Spinal cord (tissue), 10 donors: Measurements from ENCODE around the gene FAM118A. TPM values are rescaled to one million over a fixed set of nuclear protein-coding genes. Genes with fewer than 3 reads are reported as not detected.
"Not testable (repeated sequence)": the region's sequence is repeated elsewhere in the genome, so short reads cannot be mapped to it uniquely, and the experiment has no call there.

Experiments
- DNase-seq, 6 donors: peaks; one replicate each; pipeline versions ENCODE4 v3.0.0 to v3.0.0-alpha.2; 2013 to 2015; ENCODE audit warnings: low spot score in 6 of 6, low read depth in 4 of 6
- H3K27ac ChIP-seq: one replicate; pipeline ENCODE4 v1.5.1; 2013; ENCODE audit warnings: low read depth, low read length, control low read depth
- H3K27me3 ChIP-seq: one replicate; pipeline ENCODE4 v1.6.1; 2013; ENCODE audit warnings: low read length; ENCODE audit not compliant: control insufficient read depth, insufficient read depth
- H3K36me3 ChIP-seq: one replicate; pipeline ENCODE4 v1.6.1; 2013; ENCODE audit warnings: low read length; ENCODE audit not compliant: control insufficient read depth, insufficient read depth
- H3K4me1 ChIP-seq: one replicate; pipeline ENCODE4 v1.6.1; 2013; ENCODE audit warnings: low read length; ENCODE audit not compliant: control insufficient read depth, insufficient read depth
- H3K4me3 ChIP-seq: one replicate; pipeline ENCODE4 v1.5.1; 2013; ENCODE audit warnings: low read depth, low read length, control low read depth
- H3K9me3 ChIP-seq: one replicate; pipeline ENCODE4 v1.6.1; 2013; ENCODE audit warnings: low read length; ENCODE audit not compliant: control insufficient read depth, insufficient read depth
- WGBS: methylation state at CpG from one replicate; pipeline ENCODE4 v1.1.5; 2013; ENCODE audit warnings: missing lambda C conversion rate; ENCODE audit not compliant: insufficient coverage; 5-methylcytosine and 5-hydroxymethylcytosine counted together
- polyA plus RNA-seq, 2 donors: library from polyadenylated mRNA; unstranded; fragments of 120-200 nt; gene quantifications; one replicate each; pipeline ENCODE4 v1.2.1, GENCODE V29; 2013; ENCODE audit not compliant: insufficient read length in 2 of 2
- total RNA-seq, 2 donors: library from RNA; depleted of rRNA in 1 of 2; stranded (reverse); fragments of 120-200 nt in 1 of 2; fragments of >200 nt in 1 of 2; gene quantifications; one replicate each; pipeline versions ENCODE4 v1.2.3 to v1.2.4, GENCODE V29; 2013 to 2014
- donor health status: healthy.

Gene FAM118A
- total and polyA plus RNA-seq, 4 donors, result 20.5 to 56.6 (median 35.4) TPM

DNA sequence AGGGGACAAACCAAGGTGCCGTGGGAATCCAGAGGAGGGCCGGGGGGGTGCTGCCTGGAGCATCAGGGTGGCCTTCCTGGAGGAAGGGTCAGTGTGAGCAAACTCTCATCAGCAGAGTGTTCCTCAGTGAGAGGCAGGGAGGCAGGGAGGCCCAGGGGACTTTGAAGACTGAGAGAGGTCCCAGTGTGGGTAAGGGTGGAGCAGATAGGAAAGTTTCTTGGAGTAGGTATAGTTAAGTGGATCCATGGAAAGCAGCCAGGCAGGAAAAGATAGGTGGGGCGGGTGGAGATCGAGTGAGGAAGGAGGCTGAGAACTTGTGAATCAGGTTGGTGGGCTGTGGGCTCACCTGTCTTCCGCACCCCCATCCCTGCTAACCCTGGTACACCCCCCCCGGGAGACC, 15.7 kb upstream of the FAM118A start:
- H3K27me3 ChIP-seq, result no peaks in the 10 kb centered on the region
- no peak overlapping the region for H3K27ac ChIP-seq
- no peaks in the 10 kb centered on the region for H3K36me3 ChIP-seq
- no peaks in the 10 kb centered on the region for H3K4me1 ChIP-seq
- WGBS, result 82% methylated on average over 6 of the region's 6 CpGs
- H3K4me3 ChIP-seq, result no peak overlapping the region
- H3K9me3 ChIP-seq, result no peaks in the 10 kb centered on the region
- DNase-seq, result no peak

GRCh38 chr22:45295004-45295403, 14.7 kb upstream of the FAM118A start:
- H3K4me3 ChIP-seq, H3K27me3 ChIP-seq, H3K27ac ChIP-seq, H3K36me3 ChIP-seq, H3K4me1 ChIP-seq, H3K9me3 ChIP-seq, DNase-seq: not testable (repeated sequence)
- WGBS, result 96% methylated on average over 6 of the region's 6 CpGs

- WGBS, result 84% methylated on average over 8 of the region's 9 CpGs
- Histone ChIP-seq H3K4me1 (no peaks in the 10 kb centered on the region), H3K27me3 (no peaks in the 10 kb centered on the region), H3K27ac (no peak overlapping the region), H3K4me3 (no peak overlapping the region), H3K36me3 (no peaks in the 10 kb centered on the region), H3K9me3 (no peaks in the 10 kb centered on the region)
- DNase-seq, result no peak
These were observed 14.2 kb upstream of the FAM118A start for GRCh38 chr22:45295492-45295891.

- WGBS, result 79% methylated on average over 5 of the region's 13 CpGs
- H3K4me3 ChIP-seq, result no peak overlapping the region
- no peaks in the 10 kb centered on the region for H3K27me3 ChIP-seq
- no peaks in the 10 kb centered on the region for H3K4me1 ChIP-seq
- no peaks in the 10 kb centered on the region for H3K9me3 ChIP-seq
- H3K27ac ChIP-seq, result no peak overlapping the region
- H3K36me3 ChIP-seq, result no peaks in the 10 kb centered on the region
- DNase-seq, result no peak
These were observed 13.0 kb upstream of the FAM118A start for GRCh38 chr22:45296628-45297297.

DNA sequence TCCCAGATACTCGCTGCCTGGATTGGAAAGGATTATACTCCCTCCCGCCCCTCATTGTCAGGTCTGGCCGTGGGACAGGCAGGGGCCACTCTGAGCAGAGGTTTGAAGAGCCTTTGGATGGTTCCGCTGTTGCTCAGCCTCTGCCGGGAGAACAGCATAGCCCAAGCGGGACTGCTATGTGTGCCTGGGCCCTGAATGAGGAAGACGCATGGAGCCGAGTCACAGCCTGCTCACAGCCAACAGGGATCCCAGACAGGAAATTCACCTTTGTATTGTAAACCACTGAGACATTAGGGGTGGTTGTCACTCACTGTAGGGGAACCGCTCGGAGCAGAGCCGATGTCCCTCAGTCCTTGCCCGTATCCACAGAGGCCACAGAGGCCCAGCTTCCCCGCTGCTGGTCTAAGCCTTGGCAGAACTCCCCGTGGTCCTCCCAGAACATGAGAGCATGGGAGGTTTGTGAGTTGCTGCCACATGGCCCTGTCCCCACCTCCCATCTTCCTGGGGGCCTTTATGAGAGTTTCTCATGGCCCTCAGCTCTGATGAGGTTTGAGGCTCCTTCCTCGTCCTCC, 10.7 kb upstream of the FAM118A start:
- WGBS, result 70% methylated on average over 14 of the region's 15 CpGs
- no peaks in the 10 kb centered on the region for H3K36me3 ChIP-seq
- H3K4me1 ChIP-seq, result no peaks in the 10 kb centered on the region
- H3K4me3 ChIP-seq, result no peak overlapping the region
- no peak overlapping the region for H3K27ac ChIP-seq
- H3K27me3 ChIP-seq, result no peaks in the 10 kb centered on the region
- H3K9me3 ChIP-seq, result no peaks in the 10 kb centered on the region
- DNase-seq, result no peak

- H3K27ac ChIP-seq, result no peak overlapping the region
- no peak overlapping the region for H3K4me3 ChIP-seq
- DNase-seq, result no peak
- H3K9me3 ChIP-seq, result no peaks in the 10 kb centered on the region
- H3K36me3 ChIP-seq, result no peaks in the 10 kb centered on the region
- H3K27me3 ChIP-seq, result no peaks in the 10 kb centered on the region
- 83% methylated on average over 1 of the region's 8 CpGs for WGBS
- no peaks in the 10 kb centered on the region for H3K4me1 ChIP-seq
These were observed 7.0 kb upstream of the FAM118A start for GRCh38 chr22:45302751-45303150.

DNA sequence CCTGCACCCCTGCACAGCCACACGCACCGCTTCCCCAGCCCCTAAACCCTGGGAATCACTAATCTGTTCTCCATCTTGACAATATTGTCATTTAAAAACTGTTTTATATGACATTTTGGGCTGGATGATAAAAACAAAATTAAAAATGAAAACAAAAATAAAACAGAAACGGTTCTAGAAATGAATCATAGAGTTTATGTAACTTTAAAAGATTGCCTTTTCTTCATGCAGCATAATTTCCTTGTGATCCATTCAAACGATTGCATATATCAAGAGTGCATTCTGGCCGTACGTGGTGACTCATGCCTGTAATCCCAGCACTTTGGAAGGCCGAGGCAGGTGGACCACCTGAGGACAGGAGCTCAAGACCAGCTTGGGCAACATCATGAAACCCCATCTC, 6.6 kb upstream of the FAM118A start:
- no peaks in the 10 kb centered on the region for H3K9me3 ChIP-seq
- H3K27ac ChIP-seq, result no peak overlapping the region
- H3K4me3 ChIP-seq, result no peak overlapping the region
- no peak for DNase-seq
- H3K27me3 ChIP-seq, result no peaks in the 10 kb centered on the region
- 88% methylated on average over 4 of the region's 7 CpGs for WGBS
- H3K4me1 ChIP-seq, result no peaks in the 10 kb centered on the region
- no peaks in the 10 kb centered on the region for H3K36me3 ChIP-seq

DNA sequence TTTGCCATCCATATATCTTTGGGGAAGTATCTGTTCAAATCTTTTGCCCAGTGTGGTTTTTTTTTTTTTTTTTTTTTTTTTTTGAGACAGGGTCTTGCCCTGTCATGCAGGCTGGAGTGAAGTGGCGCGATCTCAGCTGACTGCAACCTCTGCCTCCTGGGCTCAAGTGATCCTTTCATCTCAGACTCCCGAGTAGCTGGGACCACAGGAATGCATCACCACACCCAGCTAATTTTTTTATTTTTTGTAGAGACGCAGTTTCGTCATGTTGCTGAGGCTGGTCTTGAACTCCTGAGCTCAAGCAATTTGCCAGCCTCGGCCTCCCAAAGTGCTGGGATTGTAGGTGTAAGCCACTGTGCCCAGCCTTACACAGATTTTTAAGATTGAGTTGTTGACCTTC, 4.8 kb upstream of the FAM118A start:
- H3K27me3 ChIP-seq, result no peaks in the 10 kb centered on the region
- 88% methylated on average over 2 of the region's 6 CpGs for WGBS
- no peak overlapping the region for H3K27ac ChIP-seq
- H3K9me3 ChIP-seq, result no peaks in the 10 kb centered on the region
- peaks cover 11% of the 10 kb centered on the region for H3K4me1 ChIP-seq
- H3K36me3 ChIP-seq, result no peaks in the 10 kb centered on the region
- DNase-seq, result no peak
- H3K4me3 ChIP-seq, result no peak overlapping the region

- peaks cover 15% of the 10 kb centered on the region for H3K4me1 ChIP-seq
- H3K9me3 ChIP-seq, result no peaks in the 10 kb centered on the region
- no CpG with 5 or more reads among the region's 6 CpGs for WGBS
- H3K4me3 ChIP-seq, result no peak overlapping the region
- H3K36me3 ChIP-seq, result no peaks in the 10 kb centered on the region
- H3K27me3 ChIP-seq, result no peaks in the 10 kb centered on the region
- H3K27ac ChIP-seq, result no peak overlapping the region
- no peak for DNase-seq
These were observed 4.2 kb upstream of the FAM118A start for GRCh38 chr22:45305456-45306075.

- 84% methylated on average over 8 of the region's 9 CpGs for WGBS
- H3K9me3 ChIP-seq, result no peaks in the 10 kb centered on the region
- DNase-seq, result no peak
- H3K4me3 ChIP-seq, result no peak overlapping the region
- no peak overlapping the region for H3K27ac ChIP-seq
- H3K36me3 ChIP-seq, result no peaks in the 10 kb centered on the region
- H3K27me3 ChIP-seq, result no peaks in the 10 kb centered on the region
- peaks cover 21% of the 10 kb centered on the region for H3K4me1 ChIP-seq
These were observed 3.6 kb upstream of the FAM118A start for GRCh38 chr22:45306139-45306538.
